ENCODE results near the gene PYGB.

Gene PYGB

DNA sequence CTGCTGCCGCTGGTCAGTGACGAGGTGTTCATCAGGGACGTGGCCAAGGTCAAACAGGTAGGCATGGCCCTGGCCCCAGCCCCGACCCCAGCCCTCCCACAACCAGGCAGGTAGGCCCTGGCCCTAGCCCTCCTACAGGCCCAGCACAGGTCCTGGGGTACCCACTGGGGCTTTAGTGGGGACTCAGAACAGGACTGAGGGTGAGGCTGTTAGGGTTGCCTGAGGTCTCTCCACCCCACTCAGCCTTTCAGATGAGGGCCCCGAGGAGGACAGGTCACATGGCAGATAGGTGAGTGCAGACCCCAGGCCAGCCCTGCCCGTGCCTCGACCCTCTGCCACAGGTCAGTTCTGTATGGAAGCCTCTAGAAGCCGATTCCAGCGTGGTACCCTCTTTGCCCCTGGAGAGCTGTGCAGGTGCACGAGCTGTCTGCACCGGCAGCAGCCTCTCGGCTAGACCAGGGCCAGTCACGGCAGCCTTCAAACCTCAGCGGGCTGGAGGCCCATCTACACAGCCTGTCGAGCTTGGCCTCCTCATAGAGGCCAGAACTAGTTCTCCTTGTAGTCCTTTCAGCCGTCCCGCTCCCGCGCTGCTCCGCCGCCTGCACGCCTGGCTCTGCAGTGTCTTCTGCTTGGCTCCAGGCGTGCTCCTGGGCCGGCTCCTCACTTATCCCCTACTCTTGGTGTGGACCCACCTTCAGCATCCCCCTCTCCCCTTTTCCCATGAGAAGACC is 35.5 kb downstream of the PYGB start:
- FAIRE-seq, result no peak

DNA sequence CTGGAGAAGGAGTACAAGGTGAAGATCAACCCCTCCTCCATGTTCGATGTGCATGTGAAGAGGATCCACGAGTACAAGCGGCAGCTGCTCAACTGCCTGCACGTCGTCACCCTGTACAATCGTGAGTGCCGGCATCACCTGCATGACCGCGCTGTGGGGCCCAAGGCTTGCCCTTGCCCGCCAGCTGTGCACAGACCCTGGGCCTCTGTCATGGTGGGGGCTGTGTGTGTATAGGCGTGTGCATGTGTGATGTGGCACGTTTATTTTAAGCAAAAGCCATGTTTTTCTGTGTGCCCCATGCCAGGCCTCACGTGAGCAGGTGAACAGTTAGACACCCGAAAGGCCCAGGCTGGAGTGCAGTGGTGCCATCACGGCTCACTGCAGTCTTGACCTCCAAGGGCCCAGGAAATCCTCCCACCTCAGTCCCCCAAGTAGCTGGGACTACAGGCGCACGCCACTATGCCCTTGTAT is 36.3 kb downstream of the PYGB start:
- FAIRE-seq, result no peak

DNA sequence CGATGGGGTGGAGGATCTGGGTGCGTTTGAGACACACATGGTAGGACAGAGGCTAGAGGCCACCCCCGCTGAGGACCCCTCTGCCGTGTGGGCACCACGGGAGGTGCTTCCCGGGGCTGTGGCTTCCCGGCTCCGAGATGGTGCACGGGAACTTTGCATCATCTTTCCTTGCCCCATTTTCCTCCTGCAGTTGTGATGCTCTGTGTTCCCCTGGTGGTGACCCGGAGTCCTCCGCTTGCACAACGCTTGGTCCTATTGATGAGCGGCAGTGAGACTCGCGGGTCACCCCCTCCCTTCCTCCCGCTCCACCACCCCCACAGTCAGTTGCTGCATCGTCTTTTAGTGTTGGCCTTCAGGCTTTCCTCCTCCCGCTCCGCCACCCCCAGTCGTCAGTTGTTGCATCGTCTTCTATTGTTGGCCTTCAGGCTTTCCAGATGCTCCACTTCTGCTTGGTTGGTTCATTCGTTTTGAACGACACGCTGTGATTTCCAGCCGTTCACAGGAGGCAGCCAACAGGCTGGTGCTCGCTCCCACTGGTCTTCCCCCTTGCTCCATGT is 37.3 kb downstream of the PYGB start:
- no peak for FAIRE-seq

DNA sequence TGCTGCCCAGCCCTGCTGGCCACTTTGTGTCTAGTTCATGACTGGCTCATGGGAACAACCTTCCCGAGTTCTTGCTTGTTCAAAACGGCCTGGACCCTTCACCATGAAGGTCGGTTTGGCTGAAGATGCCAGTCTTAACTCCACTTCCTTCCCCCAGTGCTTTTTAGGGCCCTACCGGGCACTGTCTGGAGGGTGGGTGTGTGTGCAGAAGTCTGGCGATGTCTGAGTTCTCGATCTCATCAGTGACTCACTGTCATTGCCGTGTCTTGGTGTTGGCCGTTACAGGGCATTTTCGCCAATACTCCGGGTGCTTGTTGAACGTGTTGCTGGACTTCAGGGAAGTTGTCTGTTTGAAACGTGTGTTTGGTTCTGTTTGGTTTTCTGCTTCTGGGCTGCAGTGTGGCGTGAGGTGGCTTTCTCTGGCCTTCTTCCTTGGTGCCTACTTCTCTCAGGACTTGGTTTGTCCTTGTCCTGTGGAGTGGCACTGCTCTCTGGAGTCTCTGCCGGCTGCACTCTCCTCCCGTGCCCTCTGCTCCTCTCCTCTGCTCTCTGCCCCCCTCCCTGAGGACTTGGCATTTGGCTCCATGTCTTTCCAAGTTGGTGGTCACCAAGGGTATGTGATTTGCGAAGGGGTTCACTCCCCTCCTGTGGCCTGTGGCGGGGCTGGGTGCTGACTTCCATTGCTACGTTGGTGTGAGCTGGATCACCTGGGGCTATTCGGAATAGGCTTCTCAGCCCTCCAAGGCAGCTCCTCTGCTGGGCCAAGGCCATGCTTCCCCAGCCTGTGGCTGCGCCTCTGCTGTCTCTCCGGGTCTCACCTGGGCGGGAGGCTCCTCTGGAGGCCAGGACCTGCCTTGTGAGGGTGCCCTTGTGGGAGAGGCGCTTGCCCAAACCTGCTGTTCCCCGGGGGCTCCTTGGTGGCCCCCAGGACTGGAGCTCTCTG is 38.2 kb downstream of the PYGB start:
- FAIRE-seq, result no peak

DNA sequence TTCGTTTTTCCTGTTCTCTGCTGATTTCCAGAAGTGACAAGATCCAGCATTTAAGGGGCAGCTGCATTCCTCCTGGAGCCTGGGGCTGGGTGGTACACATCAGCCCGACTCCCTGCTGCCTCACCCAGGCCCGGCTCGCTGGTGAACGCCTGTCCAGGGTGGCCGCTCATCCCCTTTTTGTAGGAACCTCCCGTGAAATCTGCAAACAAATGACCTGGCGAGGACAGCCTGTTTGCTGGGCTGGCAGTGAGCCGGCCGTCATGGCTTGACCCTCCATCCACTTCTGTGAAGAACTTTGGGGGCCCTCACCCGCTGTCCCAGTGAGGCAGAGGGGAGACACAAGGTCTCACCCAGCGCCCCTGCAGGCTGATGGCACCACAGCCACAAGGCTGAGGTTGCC is 39.0 kb downstream of the PYGB start:
- no peak for FAIRE-seq

DNA sequence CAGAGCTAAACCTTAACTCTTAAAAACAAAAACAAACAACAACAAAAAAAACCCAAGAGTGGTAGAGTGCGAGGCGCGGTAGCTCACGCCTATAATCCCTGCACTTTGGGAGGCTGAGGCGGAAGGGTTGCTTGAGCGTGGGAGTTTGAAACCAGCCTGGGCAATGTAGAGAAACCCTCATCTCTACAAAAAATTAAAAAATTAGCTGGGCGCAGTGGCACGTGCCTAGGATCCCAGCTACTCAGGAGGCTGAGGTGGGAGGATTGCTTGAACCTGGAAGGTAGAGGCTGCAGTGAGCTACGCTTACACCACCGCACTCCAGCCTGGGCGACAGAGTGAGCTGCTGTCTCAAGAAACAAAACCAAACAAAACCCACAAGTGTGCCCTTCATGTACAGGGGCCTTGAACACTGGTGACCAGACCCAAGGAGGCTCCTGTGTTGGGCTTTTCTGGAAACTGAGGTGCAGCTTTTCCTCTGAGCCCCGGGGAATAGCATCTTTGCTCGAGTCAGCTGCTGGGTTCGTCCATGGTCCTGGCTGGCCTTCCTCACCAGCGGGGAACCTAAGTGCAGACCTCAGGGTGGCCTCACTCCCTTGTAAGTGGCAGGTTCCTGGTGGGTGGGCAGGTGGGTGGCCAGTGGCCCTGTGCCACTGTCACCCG is 39.9 kb downstream of the PYGB start:
- FAIRE-seq, result no peak

DNA sequence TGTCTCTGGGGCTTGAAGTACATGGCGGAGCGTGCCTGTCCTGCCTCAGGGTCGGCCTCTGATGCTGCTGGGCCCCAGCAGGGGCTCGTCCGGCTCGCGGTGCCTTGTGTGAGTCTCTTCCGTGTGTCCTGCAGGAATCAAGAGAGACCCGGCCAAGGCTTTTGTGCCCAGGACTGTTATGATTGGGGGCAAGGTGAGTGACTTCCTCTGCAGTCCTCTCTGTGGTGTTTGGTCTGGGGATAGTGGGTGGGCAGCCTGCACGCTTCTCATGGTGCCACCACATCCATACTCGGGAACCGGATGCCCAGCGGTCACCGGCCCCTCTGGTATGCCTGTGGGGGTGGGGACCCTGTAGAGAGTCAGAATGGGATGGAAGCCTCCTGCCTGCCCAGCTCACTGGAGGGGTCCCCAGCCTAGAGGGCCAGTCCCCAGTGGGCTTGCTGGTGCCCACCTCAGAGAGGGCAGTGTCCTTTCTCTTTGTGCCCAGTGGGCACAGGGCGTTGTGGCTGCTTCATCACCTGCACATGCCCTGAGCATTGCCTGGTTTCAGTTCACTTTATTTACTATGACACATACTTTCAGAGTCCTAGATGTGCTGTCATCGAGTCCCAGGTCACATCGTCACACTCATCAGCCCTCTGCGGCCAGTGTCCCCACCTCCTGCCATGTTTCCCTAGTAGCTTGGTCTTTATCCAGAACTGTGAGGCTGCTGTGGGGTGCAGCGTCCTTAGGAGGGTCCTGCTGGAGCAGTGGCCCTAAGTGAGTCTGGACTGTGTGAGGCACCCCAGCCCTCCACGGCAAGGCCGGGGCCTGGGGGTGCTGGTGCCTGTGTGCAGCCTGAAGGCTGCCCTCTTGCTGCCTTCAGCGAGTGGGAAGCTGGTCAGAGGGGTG is 40.7 kb downstream of the PYGB start:
- FAIRE-seq, result no peak

DNA sequence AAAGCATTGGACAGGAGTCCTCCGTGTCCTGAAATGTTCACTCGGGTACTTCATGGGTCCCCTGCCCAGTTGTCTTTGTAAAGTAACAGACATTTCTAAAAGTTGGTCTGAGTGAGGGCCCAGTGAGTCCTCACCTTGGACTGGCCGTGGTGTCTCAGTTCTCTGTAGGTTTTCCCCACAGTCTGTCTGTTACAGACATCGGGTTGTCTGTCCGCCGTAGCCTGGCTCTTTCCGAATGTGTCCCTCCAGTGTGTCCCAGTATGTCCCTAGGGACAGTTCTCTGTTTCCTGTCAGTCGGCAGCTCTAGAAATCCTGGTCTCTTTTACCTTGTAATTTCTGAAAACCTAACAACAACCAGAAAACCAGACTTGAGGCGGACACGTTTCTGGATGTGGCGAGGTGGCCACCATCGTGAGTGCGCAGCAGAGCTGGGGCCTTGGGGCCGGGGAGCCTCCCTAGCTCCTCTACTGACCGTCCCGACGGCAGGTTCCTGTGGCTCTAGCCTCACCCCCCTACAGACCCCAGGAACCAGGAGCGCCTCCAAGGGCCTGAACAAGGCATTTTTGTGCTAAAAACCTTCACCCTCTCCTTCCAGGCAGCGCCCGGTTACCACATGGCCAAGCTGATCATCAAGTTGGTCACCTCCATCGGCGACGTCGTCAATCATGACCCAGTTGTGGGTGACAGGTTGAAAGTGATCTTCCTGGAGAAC is 42.2 kb downstream of the PYGB start:
- no peak for FAIRE-seq

DNA sequence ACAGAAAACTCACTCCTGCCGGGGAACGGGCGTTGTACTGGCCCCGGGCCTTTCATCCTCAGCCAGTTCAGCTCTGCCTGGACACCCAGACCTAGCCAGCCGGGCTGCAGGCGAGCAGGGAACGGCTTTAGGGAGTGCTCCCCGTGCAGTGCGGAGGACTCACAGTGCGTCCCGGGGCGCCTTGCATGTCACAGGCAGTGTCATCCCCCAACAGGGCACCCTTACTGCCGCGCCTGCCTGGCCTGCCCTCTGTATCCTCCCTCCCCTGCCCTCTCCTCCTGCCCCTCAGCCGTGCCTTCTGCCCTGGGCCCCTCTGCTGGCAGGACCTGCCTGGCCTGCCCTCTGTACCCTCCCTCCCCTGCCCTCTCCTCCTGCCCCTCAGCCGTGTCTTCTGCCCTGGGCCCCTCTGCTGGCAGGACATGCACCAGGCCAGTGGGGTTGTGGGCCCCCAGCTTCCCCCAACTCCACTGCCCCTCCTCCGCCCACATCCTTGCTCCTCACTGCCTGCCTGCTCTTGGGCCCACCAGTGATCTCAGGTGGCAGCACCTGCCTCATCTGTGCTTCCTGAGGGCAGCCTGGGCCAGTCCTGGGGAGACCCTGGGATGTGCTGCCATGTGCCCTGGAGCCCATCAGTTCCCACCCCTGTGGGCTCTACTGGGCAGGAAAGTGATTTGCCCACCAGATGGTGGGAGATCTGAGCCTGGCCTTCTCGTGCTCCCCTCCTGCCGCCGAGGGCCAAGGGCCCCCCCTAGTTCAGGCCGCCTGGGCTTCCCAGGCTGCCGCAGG is 43.0 kb downstream of the PYGB start:
- no peak for FAIRE-seq

DNA sequence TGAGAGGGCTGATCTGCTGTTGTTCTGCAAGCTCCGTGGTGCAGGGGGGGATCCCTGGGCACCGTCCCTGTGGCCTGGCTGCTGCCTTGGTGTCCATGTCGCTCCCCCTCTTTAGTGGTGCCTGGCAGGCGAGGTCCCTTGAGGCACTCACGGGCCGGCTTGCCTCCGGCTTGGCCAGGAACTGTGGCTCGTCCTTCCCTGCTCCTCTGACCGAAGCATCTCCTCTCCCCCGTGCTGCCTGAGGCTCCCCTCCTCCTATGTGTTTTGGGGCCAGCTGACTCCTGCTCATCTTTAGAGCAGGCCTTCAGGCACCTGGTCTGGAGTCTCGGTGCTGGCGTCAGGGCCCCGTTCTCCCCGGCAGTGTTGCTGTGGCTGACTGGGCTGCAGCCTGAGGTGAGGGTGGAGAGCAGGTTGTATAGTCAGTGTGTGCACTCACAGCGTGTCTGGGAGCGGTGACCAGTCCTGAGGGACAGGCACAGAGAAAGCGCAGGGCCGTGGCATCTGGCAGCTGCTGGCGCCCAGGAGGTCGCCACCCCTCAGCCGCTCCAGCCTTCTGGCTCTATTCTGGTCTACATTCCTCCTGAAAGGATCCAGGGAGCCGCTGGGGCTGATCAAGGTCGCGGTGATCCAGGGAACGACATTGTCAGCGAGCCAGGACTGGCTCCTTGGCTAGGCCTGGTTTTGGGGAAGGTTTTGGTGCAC is 43.7 kb downstream of the PYGB start:
- FAIRE-seq, result no peak

DNA sequence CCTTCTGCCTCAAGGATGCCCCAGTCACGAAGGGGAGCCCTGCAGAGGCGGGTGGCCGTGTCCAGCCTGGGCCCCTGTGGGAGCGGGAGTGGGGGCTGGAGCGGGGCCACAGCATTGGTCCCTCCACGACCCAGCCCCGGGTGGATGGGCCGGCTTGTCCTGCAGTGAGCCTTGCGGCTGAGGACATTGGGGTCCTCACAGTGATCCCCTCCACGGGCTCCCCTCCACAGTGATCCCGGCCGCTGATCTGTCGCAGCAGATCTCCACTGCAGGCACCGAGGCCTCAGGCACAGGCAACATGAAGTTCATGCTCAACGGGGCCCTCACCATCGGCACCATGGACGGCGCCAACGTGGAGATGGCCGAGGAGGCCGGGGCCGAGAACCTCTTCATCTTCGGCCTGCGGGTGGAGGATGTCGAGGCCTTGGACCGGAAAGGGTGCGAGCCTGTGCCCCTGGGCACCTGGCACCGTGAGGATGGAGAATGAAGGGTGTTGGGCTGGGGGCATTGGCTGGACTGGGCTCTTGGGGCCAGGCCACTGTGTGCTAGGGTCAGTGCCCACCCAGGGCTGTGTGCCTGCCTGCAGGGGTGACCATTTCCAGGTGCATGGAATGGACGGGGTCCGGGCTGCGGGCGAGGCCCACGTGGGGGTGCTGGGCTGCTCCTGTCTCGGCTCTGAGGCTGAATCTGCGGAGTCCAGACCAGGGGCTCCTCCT is 44.4 kb downstream of the PYGB start:
- FAIRE-seq, result no peak

DNA sequence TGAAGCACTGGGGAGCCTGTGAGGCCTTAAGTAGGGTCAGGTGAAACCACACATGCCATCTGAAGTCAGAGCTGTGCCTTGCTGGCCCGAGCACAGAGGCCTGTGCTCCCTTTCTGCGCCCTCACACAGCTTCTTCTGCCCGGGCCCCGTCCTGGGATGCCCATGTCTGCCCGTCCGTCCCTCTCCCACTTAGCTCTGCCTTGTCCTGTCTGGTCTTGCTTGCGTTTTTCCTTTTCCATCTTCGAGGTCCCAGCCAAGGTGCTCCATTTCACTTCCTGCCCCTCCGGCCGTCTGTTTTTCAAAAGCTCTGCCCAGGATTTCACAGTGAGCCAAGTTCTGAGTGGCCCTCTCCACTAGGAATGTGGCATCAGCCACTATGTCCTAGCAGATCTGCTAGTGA is 45.6 kb downstream of the PYGB start:
- no peak for FAIRE-seq

DNA sequence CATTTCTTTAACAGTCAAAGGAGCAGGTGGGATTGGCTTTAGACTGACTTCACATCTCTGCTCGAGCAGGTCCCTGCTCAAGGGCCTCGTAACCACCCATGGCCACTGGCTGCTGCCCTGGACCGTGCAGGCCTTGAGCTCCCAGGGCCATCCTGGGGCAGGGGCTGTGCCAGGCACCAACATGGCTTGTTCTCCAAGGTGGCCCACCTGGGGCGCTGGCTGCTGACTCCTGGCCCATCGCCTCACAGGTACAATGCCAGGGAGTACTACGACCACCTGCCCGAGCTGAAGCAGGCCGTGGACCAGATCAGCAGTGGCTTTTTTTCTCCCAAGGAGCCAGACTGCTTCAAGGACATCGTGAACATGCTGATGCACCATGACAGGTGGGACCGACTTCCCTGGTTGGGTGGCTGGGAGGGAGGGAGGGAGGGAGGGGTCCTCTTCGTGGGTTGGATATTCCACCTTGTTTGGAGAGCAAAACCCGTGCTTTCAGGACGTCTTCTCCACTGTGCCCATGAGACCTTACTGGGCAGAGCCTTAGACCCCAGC is 46.1 kb downstream of the PYGB start:
- no peak for FAIRE-seq

DNA sequence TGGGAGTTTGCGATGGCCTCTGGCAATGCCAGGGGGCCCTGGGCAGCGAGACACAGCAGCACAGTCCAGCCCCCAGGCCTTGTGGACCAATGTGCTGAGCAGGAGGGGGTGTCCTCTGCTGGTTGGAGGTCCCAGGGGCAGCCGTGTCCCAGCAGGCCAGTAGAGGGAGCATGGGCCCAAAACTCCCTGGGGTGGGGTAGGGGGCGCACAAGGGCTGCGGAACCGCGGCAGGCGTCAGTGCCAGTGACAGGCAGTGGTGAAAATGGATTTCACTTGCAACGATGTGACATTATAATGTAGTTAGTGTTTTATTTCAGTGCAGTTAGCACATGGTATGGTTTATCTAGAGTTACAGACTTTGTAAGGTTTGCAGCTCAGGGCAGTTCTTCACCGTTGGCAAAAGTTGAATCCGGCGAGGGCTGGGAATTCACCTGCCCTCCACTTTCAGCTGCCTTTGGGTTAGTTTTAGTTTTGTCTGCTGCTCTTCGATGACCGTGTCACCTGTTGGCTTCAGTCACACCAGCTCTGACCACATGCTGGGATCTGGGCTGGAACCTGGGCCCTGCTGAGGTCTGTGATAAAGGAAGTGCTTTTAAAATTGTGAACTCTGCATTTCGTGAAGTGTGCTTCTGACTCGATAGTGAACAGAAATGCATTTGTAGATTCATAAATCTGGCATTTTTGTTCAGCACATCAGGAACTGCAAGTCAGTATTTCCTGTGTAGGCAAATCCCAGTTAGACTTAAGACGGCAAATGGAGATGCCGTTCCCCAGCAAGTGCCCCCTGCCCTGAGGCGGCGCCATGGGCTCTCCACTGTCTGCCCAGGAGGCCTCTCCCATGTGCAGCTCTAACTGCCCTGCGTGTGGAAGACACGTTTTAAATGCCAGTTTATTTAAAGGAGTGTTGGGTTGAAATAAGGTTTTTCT is 46.8 kb downstream of the PYGB start:
- FAIRE-seq, result no peak

DNA sequence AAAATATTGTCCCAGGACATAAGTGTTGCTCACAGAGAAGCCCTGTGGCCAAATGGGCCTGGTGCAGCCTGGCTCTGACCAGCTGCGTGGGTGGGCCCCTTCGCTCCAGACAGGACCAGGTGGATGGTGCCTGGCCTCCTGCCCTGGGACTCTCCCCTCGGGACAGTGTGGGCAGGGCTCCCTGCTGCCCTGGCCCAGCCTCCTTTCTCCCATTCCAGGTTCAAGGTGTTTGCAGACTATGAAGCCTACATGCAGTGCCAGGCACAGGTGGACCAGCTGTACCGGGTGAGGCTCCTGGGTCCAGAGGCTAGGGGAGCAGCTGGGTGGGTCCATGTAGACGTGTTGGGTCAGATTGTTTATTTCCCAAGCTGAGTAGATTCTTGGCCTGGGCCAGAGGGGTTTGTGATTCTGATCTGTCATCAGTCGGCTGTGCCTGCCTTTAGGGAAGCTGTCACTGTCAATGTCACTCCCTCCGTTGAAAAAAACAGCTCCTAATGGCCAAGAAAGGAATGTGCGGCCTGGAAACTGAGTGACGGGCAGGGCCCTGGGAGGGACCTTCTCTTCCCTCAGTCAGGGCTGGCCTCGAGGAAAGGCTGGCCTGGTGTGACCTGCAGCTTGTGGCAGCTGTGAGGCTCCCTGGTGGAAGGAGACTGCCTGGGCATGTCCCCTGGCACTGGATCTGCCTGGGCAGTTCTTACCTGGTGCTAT is 47.7 kb downstream of the PYGB start:
- no peak for FAIRE-seq

DNA sequence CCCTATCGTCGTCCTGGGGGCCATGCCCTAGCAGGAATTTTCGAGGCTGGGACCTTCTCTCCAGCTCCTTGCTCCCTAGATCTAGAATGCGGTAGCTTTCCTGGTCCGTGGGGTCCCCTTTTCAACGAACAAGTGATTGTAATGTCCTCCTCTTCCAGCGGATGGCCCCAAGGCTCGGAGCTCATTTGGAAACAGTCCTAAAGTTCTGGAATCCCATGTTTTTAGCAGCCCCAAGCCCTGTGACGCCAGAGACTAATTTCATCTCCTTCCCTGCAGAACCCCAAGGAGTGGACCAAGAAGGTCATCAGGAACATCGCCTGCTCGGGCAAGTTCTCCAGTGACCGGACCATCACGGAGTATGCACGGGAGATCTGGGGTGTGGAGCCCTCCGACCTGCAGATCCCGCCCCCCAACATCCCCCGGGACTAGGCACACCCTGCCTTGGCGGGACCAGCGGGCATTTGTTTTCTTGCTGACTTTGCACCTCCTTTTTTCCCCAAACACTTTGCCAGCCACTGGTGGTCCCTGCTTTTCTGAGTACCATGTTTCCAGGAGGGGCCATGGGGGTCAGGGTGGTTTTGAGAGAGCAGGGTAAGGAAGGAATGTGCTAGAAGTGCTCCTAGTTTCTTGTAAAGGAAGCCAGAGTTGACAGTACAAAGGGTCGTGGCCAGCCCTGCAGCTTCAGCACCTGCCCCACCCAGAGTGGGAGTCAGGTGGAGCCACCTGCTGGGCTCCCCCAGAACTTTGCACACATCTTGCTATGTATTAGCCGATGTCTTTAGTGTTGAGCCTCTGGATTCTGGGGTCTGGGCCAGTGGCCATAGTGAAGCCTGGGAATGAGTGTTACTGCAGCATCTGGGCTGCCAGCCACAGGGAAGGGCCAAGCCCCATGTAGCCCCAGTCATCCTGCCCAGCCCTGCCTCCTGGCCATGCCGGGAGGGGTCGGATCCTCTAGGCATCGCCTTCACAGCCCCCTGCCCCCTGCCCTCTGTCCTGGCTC is 48.5 kb downstream of the PYGB start:
- FAIRE-seq, result no peak

Data from TTC549 (cell line).